H9 (cell line): ENCODE results near the gene CACNA2D3. TPM values are rescaled to one million over a fixed set of nuclear protein-coding genes. Genes with fewer than 3 reads are reported as not detected.

ENCODE experiments used
- DNase-seq: peaks from one replicate; pipeline ENCODE4 v3.0.0-alpha.2; 2017
- H2AFZ ChIP-seq: one replicate; pipeline ENCODE4 v1.6.1; 2013; ENCODE audit warnings: mild to moderate bottlenecking, low read length, control low read depth, moderate library complexity
- H2AK5ac ChIP-seq: 2 replicates; pipeline ENCODE4 v1.6.1; 2013; ENCODE audit warnings: low read length, control low read depth, mixed read lengths; ENCODE audit not compliant: insufficient read length
- H2BK120ac ChIP-seq: one replicate; pipeline ENCODE4 v1.6.1; 2013; ENCODE audit warnings: low read depth, mild to moderate bottlenecking, low read length, control low read depth, inconsistent platforms; ENCODE audit not compliant: poor library complexity, severe bottlenecking
- H2BK12ac ChIP-seq: 2 replicates; pipeline ENCODE4 v1.6.1; 2013; ENCODE audit warnings: low read length, control low read depth, mixed read lengths, low read depth; ENCODE audit not compliant: insufficient read length
- H2BK15ac ChIP-seq: 2 replicates; pipeline ENCODE4 v1.6.1; 2013; ENCODE audit warnings: low read depth, low read length, control low read depth
- H2BK20ac ChIP-seq: one replicate; pipeline ENCODE4 v1.6.1; 2013; ENCODE audit warnings: low read depth, mild to moderate bottlenecking, low read length, control low read depth, inconsistent platforms; ENCODE audit not compliant: poor library complexity, severe bottlenecking
- H2BK5ac ChIP-seq: 2 replicates; pipeline ENCODE4 v1.6.1; 2013; ENCODE audit warnings: low read length, control low read depth, mixed read lengths; ENCODE audit not compliant: insufficient read length
- H3K14ac ChIP-seq: 2 replicates; pipeline ENCODE4 v1.6.1; 2013; ENCODE audit warnings: low read length, control low read depth; ENCODE audit not compliant: insufficient read depth
- H3K18ac ChIP-seq: 2 replicates; pipeline ENCODE4 v1.6.1; 2013; ENCODE audit warnings: low read depth, mild to moderate bottlenecking, mixed read lengths, low read length, control low read depth; ENCODE audit not compliant: insufficient read length
- H3K23ac ChIP-seq: 2 replicates; pipeline ENCODE4 v1.6.1; 2013; ENCODE audit warnings: low read length, control low read depth, mixed read lengths, low read depth; ENCODE audit not compliant: insufficient read length
- H3K23me2 ChIP-seq: 2 replicates; pipeline ENCODE4 v1.6.1; 2013; ENCODE audit warnings: low read depth, mild to moderate bottlenecking, mixed read lengths, low read length, control low read depth; ENCODE audit not compliant: insufficient read length, poor library complexity, severe bottlenecking
- H3K27ac ChIP-seq: 2 replicates; pipeline ENCODE4 v1.5.1; 2013; ENCODE audit warnings: low read length, control low read depth, mixed read lengths, low read depth; ENCODE audit not compliant: insufficient read length
- H3K27me3 ChIP-seq: 2 replicates; pipeline ENCODE4 v1.6.1; 2013; ENCODE audit warnings: low read length, control low read depth, inconsistent platforms; ENCODE audit not compliant: insufficient read depth
- H3K4ac ChIP-seq: 2 replicates; pipeline ENCODE4 v1.6.1; 2013; ENCODE audit warnings: low read depth, mild to moderate bottlenecking, control low read depth, inconsistent platforms, low read length, moderate library complexity
- H3K4me1 ChIP-seq: 2 replicates; pipeline ENCODE4 v1.6.1; 2013; ENCODE audit warnings: low read length, control low read depth, inconsistent platforms; ENCODE audit not compliant: insufficient read depth
- H3K4me2 ChIP-seq: 2 replicates; pipeline ENCODE4 v1.6.1; 2013; ENCODE audit warnings: low read length, control low read depth, mixed read lengths; ENCODE audit not compliant: insufficient read length, insufficient read depth
- H3K56ac ChIP-seq: 2 replicates; pipeline ENCODE4 v1.6.1; 2013; ENCODE audit warnings: low read depth, mild to moderate bottlenecking, mixed read lengths, low read length, control low read depth; ENCODE audit not compliant: insufficient read length
- H3K79me1 ChIP-seq: 2 replicates; pipeline ENCODE4 v1.6.1; 2013; ENCODE audit warnings: low read depth, mild to moderate bottlenecking, moderate library complexity, low read length, control low read depth, inconsistent platforms; ENCODE audit not compliant: insufficient read depth, poor library complexity, severe bottlenecking
- H3K79me2 ChIP-seq: 2 replicates; pipeline ENCODE4 v1.6.1; 2013; ENCODE audit warnings: low read length, control low read depth, inconsistent platforms; ENCODE audit not compliant: insufficient read depth
- H3K9ac ChIP-seq: 2 replicates; pipeline ENCODE4 v1.6.1; 2013; ENCODE audit warnings: low read length, control low read depth, mixed read lengths; ENCODE audit not compliant: insufficient read length; ENCODE audit errors: extremely low read depth
- H3K9me3 ChIP-seq: one replicate; pipeline ENCODE4 v1.6.1; 2013; ENCODE audit warnings: low read depth, low read length, inconsistent platforms; ENCODE audit not compliant: control insufficient read depth
- H3T11ph ChIP-seq: one replicate; pipeline ENCODE4 v1.6.1; 2013; ENCODE audit warnings: mild to moderate bottlenecking, low read length, control low read depth, inconsistent platforms
- H4K20me1 ChIP-seq: one replicate; pipeline ENCODE4 v1.6.1; 2013; ENCODE audit not compliant: control insufficient read depth, insufficient read length, insufficient read depth
- H4K5ac ChIP-seq: 2 replicates; pipeline ENCODE4 v1.6.1; 2013; ENCODE audit warnings: low read depth, mild to moderate bottlenecking, mixed read lengths, low read length, control low read depth; ENCODE audit not compliant: insufficient read length
- H4K8ac ChIP-seq: replicated peaks from 2 replicates; pipeline ENCODE4 v1.6.1; 2013; ENCODE audit warnings: low read length, control low read depth, mixed read lengths, low read depth; ENCODE audit not compliant: insufficient read length
- H4K91ac ChIP-seq: 2 replicates; pipeline ENCODE4 v1.6.1; 2013; ENCODE audit warnings: low read depth, mild to moderate bottlenecking, moderate library complexity, mixed read lengths, low read length, control low read depth; ENCODE audit not compliant: insufficient read length
- H3K27ac Mint-ChIP-seq, 3 experiments: 2 replicates in 2 of 3; 3 replicates in 1 of 3; pipeline ENCODE4 v1.8.0; 2020 to 2021; ENCODE audit warnings: mixed read lengths in 3 of 3, mild to moderate bottlenecking in 1 of 3, moderate library complexity in 1 of 3
- H3K27me3 Mint-ChIP-seq: 2 replicates; pipeline ENCODE4 v1.8.0; 2021; ENCODE audit warnings: low read depth, mild to moderate bottlenecking, moderate library complexity, mixed read lengths
- H3K36me3 Mint-ChIP-seq, 3 experiments: 2 replicates in 2 of 3; 3 replicates in 1 of 3; pipeline ENCODE4 v1.8.0; 2020 to 2021; ENCODE audit warnings: low read depth in 3 of 3, mixed read lengths in 3 of 3; ENCODE audit not compliant: insufficient read depth in 1 of 3
- H3K4me1 Mint-ChIP-seq, 2 experiments: 2 replicates each; pipeline ENCODE4 v1.8.0; 2020; ENCODE audit warnings: mixed read lengths in 2 of 2
- H3K4me3 Mint-ChIP-seq, 2 experiments: 2 replicates in 1 of 2; 3 replicates in 1 of 2; pipeline ENCODE4 v1.8.0; 2020 to 2021; ENCODE audit warnings: mild to moderate bottlenecking in 2 of 2, mixed read lengths in 2 of 2, moderate library complexity in 1 of 2
- H3K9me3 Mint-ChIP-seq, 2 experiments: 2 replicates in 1 of 2; 3 replicates in 1 of 2; pipeline ENCODE4 v1.8.0; 2020; ENCODE audit warnings: mild to moderate bottlenecking in 2 of 2, mixed read lengths in 2 of 2, moderate library complexity in 1 of 2
- CTCF ChIP-seq: fragments of 200-600 bp; sonication (generic); conservative IDR thresholded peaks from 3 replicates; pipeline ENCODE4 v1.8.0; 2021; ENCODE audit warnings: antibody characterized with exemption, mild to moderate bottlenecking
- WGBS: extraction: QIAGEN DNeasy Blood & Tissue Kit; methylation state at CpG from one replicate; pipeline ENCODE4 v1.1.7; 2013; ENCODE audit warnings: missing lambda C conversion rate, low lambda C conversion rate, mixed read lengths; ENCODE audit not compliant: insufficient read length; ENCODE audit errors: extremely low coverage; 5-methylcytosine and 5-hydroxymethylcytosine counted together
- total RNA-seq: library from RNA; stranded (reverse); gene quantifications from 2 replicates; pipeline ENCODE4 v1.2.1, GENCODE V29; 2021

The CACNA2D3 gene
- total RNA-seq, 1 experiment from 2014 or later, result 3.2 TPM

GRCh38 chr3:54949491-54950044 is 827.2 kb downstream of the CACNA2D3 start:
- no peak overlapping the region for H3K18ac ChIP-seq
- no peak overlapping the region for H3K4me2 ChIP-seq
- H2BK20ac ChIP-seq, result no peak overlapping the region
- Mint-ChIP-seq H3K4me1 (peaks cover 14 to 15% of the 10 kb centered on the region in 2 experiments), H3K27me3 (no peaks in the 10 kb centered on the region), H3K4me3 (no peak overlapping the region), H3K9me3 (no peaks in the 10 kb centered on the region), H3K36me3 (no peaks in the 10 kb centered on the region), H3K27ac (no peak overlapping the region; a peak in 1 of 7 replicates)
- no peaks in the 10 kb centered on the region for H3K79me2 ChIP-seq
- no peak overlapping the region for H3T11ph ChIP-seq
- no peaks in the 10 kb centered on the region for H4K20me1 ChIP-seq
- H3K56ac ChIP-seq, result no peak overlapping the region
- DNase-seq, result no peak
- no peak overlapping the region for H3K27ac ChIP-seq
- no peak overlapping the region for H4K8ac ChIP-seq
- H3K4ac ChIP-seq, result no peak overlapping the region
- peaks cover 2% of the 10 kb centered on the region; the same call in 1 of the 2 replicates for H3K4me1 ChIP-seq
- H3K9ac ChIP-seq, result no peak overlapping the region
- no peak overlapping the region for H3K23ac ChIP-seq
- no peak overlapping the region for H2AFZ ChIP-seq
- H3K27me3 ChIP-seq, result no peaks in the 10 kb centered on the region
- WGBS, result no CpG with 5 or more reads among the region's 4 CpGs
- H2BK120ac ChIP-seq, result no peak overlapping the region
- H3K14ac ChIP-seq, result no peak overlapping the region
- no peak overlapping the region for H4K5ac ChIP-seq
- no peak for TF ChIP-seq CTCF
- no peak overlapping the region for H2AK5ac ChIP-seq
- H2BK15ac ChIP-seq, result no peak overlapping the region
- no peak overlapping the region for H2BK12ac ChIP-seq
- H2BK5ac ChIP-seq, result no peak overlapping the region
- no peaks in the 10 kb centered on the region for H3K23me2 ChIP-seq
- H3K9me3 ChIP-seq, result no peaks in the 10 kb centered on the region
- no peak overlapping the region for H4K91ac ChIP-seq
- H3K79me1 ChIP-seq, result no peaks in the 10 kb centered on the region
